DMS53 treated with DMSO at 0.1 percent for 48 hours (cell line): Measurements from ENCODE around the gene HCN1.
"Not testable (repeated sequence)": the region's sequence is repeated elsewhere in the genome, so short reads cannot be mapped to it uniquely, and the experiment has no call there.

ENCODE experiments used
- DNase-seq: peaks from one replicate; lab custom pipeline; 2025; ENCODE audit not compliant: unreplicated experiment; lab: John Stamatoyannopoulos, UW

The HCN1 gene

GRCh38 chr5:45312627-45313026 is 383.6 kb downstream of the HCN1 start:
- not testable (repeated sequence) for DNase-seq

- DNase-seq, result no peak
Observed at GRCh38 chr5:45295231-45295630, 400.9 kb downstream of the HCN1 start.

GRCh38 chr5:45288746-45289145 is 407.4 kb downstream of the HCN1 start:
- no peak for DNase-seq

- DNase-seq, result no peak
Observed at GRCh38 chr5:45284436-45284835, 411.7 kb downstream of the HCN1 start.

GRCh38 chr5:45281081-45281480 is 415.1 kb downstream of the HCN1 start:
- DNase-seq, result no peak

- DNase-seq, result no peak
Observed at GRCh38 chr5:45279109-45279508, 417.1 kb downstream of the HCN1 start.

- DNase-seq, result no peak
Observed at GRCh38 chr5:45277860-45278259, 418.3 kb downstream of the HCN1 start.

- DNase-seq, result no peak
Observed at GRCh38 chr5:45274241-45274640, 421.9 kb downstream of the HCN1 start.

GRCh38 chr5:45271626-45272025 is 424.6 kb downstream of the HCN1 start:
- no peak for DNase-seq

GRCh38 chr5:45264447-45264846 is 431.7 kb downstream of the HCN1 start:
- DNase-seq, result no peak

GRCh38 chr5:45262061-45262590 is 434.1 kb downstream of the HCN1 start:
- DNase-seq, result no peak

GRCh38 chr5:45261125-45261524 is 435.1 kb downstream of the HCN1 start:
- no peak for DNase-seq

- no peak for DNase-seq
Observed at GRCh38 chr5:45260292-45260691, 435.9 kb downstream of the HCN1 start.

- no peak for DNase-seq
Observed at GRCh38 chr5:45252978-45253377, 443.2 kb downstream of the HCN1 start.

- DNase-seq, result no peak
Observed at GRCh38 chr5:45252541-45252940, 443.6 kb downstream of the HCN1 start.

- DNase-seq, result no peak
Observed at GRCh38 chr5:45225571-45226031, 470.6 kb downstream of the HCN1 start.

- no peak for DNase-seq
Observed at GRCh38 chr5:45205403-45205961, 490.7 kb downstream of the HCN1 start.
